GM10248 (cell line): ENCODE data around the gene RBM6.

Experiments used
- CTCF ChIA-PET: fragments of 300-600 bp; sonication (Branson Sonifier 250); formaldehyde crosslinking; extraction: SDS; loops from one replicate; lab custom pipeline; 2021; ENCODE audit warnings: antibody characterized with exemption; lab: Yijun Ruan, JAX
- POLR2A ChIA-PET: fragments of 350-650 bp; sonication (Branson Sonifier 250); formaldehyde crosslinking; extraction: SDS; loops from one replicate; lab custom pipeline; 2020; ENCODE audit warnings: antibody characterized with exemption; lab: Yijun Ruan, JAX
- DNase-seq: peaks from one replicate; pipeline ENCODE4 v3.0.0; 2012; ENCODE audit errors: extremely low spot score
- CTCF ChIP-seq: IDR thresholded peaks from 2 replicates; pipeline ENCODE4 v1.5.1; 2012; ENCODE audit warnings: mild to moderate bottlenecking, low read depth; ENCODE audit errors: extremely low read depth, missing control alignments, control extremely low read depth

Gene RBM6

DNA sequence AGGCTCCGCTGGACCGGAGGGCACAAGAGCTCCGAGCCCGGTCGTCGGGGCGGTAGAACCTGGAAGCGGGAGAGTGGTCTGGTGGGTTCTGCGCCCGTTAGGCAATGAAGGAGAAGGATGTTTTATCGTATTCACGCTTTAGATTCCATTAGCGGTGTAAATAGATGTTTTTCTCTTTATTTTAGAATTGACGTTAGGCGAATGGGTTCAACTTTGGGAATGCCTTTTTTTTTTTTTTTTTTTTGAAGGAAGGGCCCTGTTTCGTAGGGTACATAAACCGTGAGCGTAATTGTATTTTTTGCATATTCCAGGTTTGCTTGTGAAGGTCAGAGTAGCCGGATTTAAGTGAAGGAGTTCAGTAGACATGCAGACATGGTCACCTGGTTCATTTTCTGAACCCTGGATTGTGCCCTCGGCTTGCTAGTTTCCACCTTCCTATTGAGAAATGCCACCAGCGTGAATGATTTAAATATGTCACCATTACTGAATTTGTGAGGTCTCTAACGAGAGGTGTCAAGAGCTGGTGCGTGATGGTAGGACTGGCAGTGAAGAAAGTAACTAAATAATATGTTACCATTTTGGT lies 808 bp downstream of the RBM6 start:
- CTCF ChIA-PET: interaction anchor here (0.9 to 2.3 kb wide), 4 partner anchors 9 to 138 kb away, joined by 3 to 22 read pairs (median 3); partner anchors contain the start of genes INKA1 and MON1A
- TF ChIP-seq CTCF: no peak
- no peak for DNase-seq
- POLR2A ChIA-PET: interaction anchor here (0.6 to 2.5 kb wide), 10 partner anchors 9 to 847 kb away, joined by 3 to 22 read pairs (median 5); partner anchors contain the start of genes MON1A and QRICH1

DNA sequence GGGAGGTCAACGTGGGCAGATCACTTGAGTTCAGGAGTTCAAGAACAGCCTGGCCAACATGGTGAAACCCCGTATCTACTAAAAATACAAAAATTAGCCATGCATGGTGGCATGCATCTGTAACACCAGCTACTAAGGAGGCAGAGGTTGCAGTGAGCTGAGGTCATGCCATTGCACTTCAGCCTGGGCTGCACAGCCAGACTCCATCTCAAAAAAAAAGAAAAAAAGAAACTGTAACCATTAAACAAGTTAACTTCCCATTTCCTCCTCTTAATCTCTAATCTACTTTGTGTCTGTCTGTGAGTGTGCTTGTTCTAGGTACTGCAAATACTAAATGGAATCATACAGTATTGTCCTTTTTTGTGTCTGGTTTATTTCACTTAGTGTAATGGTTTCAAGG lies 2.7 kb downstream of the RBM6 start:
- no peak for DNase-seq
- no peak for TF ChIP-seq CTCF
- POLR2A ChIA-PET: no interaction called here
- CTCF ChIA-PET: no interaction called here

DNA sequence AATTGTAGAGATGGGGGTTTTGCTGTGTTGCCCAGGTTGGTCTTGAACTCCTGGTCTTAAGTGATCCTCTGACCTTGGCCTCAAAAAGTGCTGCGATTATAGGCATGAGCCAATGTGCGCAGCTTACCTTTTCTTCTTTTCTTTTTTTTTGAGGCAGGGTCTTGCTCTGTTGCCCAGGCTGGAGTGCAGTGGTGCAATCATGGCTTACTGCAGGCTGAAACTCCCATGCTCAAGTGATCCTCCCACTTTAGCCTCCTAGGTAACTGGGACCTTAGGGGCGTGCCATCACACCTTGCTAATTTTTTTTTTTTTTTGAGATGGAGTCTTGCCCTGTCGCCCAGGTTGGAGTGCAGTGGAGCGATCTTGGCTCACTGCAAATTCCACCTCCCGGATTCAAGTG lies 13.0 kb downstream of the RBM6 start:
- no peak for TF ChIP-seq CTCF
- POLR2A ChIA-PET: no interaction called here
- CTCF ChIA-PET: no interaction called here
- DNase-seq: no peak

DNA sequence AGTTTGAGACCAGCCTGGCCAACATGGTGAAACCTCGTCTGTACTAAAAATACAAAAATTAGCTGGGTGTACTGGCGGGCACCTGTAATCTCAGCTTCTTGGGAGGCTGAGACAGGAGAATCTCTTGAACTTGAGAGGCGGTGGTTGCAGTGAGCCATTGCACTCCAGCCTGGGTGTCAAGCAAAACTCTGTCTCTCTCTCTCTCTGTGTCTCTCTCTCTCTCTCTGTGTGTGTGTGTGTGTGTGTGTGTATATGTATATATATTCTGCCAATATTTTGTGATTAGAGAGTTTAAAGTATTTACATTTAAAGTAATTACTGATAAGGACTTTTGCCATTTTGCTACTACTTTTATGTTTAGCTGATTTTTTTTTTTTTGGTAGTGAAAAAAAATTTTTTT lies 15.7 kb downstream of the RBM6 start:
- CTCF ChIA-PET: interaction anchor here (0.6 kb wide), 1 partner anchor 22 kb away, joined by 3 read pairs; no protein-coding TSS in a partner anchor
- no peak for DNase-seq
- no peak for TF ChIP-seq CTCF
- POLR2A ChIA-PET: no interaction called here

DNA sequence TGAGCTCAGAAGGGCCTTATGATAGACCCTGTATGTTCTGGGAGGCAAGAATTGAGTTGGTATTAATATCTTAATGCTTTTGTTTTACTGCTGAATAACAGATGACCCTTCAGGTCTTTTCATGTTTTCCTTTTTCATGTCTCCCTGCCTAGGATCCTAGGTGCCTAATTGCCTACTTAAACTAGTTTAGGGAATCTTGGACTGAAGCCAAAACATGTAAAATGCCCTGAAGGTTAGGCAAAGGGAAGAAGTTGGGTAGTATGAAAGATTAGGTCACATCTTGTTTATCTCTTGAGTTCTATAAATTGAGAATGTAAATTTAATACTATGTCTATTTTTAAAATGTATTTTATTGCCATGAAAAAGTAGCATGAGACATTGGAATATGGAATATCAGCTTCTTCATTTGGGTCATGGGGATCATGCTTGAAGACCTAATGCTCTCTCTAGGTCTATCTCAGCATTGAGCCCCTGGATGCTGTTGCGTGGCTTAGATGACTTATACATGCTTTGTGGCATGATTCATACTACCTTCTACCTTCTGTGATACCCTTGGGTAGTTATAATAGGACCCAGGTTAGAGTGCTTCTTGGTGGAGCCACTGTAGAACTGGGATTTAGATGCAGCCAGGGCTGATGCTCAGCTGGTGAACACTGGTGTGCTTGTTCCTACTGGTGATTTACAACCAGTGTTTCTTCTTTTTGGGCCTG lies 26.4 kb downstream of the RBM6 start:
- DNase-seq: no peak
- TF ChIP-seq CTCF: no peak
- ChIA-PET CTCF (interaction anchor here (1.1 to 1.5 kb wide), 2 partner anchors 21 to 104 kb away, joined by 3 read pairs; no protein-coding TSS in a partner anchor), POLR2A (no interaction called here)

DNA sequence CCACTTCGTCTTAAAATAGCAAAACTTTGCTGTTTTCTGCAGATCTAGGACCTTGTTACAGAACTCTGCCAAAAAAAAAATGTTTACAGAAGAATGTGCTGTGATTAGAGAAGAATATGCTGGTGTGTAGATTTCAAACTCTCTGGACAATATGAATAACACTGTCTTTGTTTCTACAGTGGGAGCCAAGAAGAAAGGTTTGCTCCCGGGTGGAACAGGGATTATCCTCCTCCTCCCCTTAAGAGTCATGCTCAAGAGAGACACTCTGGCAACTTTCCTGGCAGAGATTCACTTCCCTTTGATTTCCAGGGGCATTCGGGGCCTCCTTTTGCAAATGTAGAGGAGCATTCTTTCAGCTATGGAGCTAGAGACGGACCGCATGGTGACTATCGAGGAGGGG lies 27.3 kb downstream of the RBM6 start:
- ChIA-PET POLR2A (no interaction called here), CTCF (interaction anchor here (1.1 kb wide), 1 partner anchor 22 kb away, joined by 3 read pairs; no protein-coding TSS in a partner anchor)
- DNase-seq: no peak
- TF ChIP-seq CTCF: no peak
